ENCODE results near the gene SUGCT. TPM values are rescaled to one million over a fixed set of nuclear protein-coding genes. Genes with fewer than 3 reads are reported as not detected.

SUGCT gene
- polyA plus RNA-seq, 1 of the 3 experiments (the other 2 are of a cell fraction) = 53.7 TPM

GRCh38 chr7:40777730-40778312, 643.0 kb downstream of the SUGCT start:
- Histone ChIP-seq H3K27ac (ENCODE audit: low read depth in 2 of 2, low read length in 1 of 2) (no peak overlapping the region), H3K9me3 (no peaks in the 10 kb centered on the region)
- 81% methylated on average over 5 of the region's 5 CpGs for WGBS (ENCODE audit: low lambda C conversion rate)

GRCh38 chr7:40780460-40780859, 645.7 kb downstream of the SUGCT start:
- H3K9me2 ChIP-seq = no peaks in the 10 kb centered on the region
- no peak for DNase-seq
- 52% methylated on average over 1 of the region's 1 CpG for WGBS (ENCODE audit: low lambda C conversion rate)
- no peaks in the 10 kb centered on the region for H3K9me3 ChIP-seq
- H3K9ac ChIP-seq = no peak overlapping the region
- H3K4me3 ChIP-seq (ENCODE audit: low read depth in 2 of 2, low read length in 1 of 2) = no peak overlapping the region
- H3K27me3 ChIP-seq (ENCODE audit: insufficient read depth) = no peaks in the 10 kb centered on the region
- CTCF ChIA-PET = interaction anchor here (1.5 to 2.4 kb wide), 5 partner anchors 10 to 931 kb away, joined by 3 to 9 read pairs (median 3); no protein-coding TSS in a partner anchor
- no peaks in the 10 kb centered on the region for H4K20me1 ChIP-seq (ENCODE audit: insufficient read depth)
- H3K36me3 ChIP-seq (replicated peaks in 1 of 2; ENCODE audit: control insufficient read depth in 1 of 2, insufficient read depth in 2 of 2, low read length in 1 of 2) = peaks cover 6 to 43% of the 10 kb centered on the region in 2 experiments
- peaks cover 4% of the 10 kb centered on the region for H3F3A ChIP-seq (replicated peaks; ENCODE audit: insufficient read depth)
- H3K27ac ChIP-seq (ENCODE audit: low read depth in 2 of 2, low read length in 1 of 2) = peak overlapping the region; percentile 34 to 93; a peak in 3 of 4 replicates
- H3K4me1 ChIP-seq (ENCODE audit: control insufficient read depth in 1 of 2, insufficient read depth in 2 of 2, low read depth in 1 of 2, low read length in 1 of 2) = peaks cover 10 to 19% of the 10 kb centered on the region in 2 experiments
- H3K4me2 ChIP-seq = no peak overlapping the region
- peaks cover 14% of the 10 kb centered on the region; the same call in 1 of the 2 replicates for H3K79me2 ChIP-seq (ENCODE audit: insufficient read depth)
- POLR2A ChIA-PET = no interaction called here
- no peak overlapping the region for H2AFZ ChIP-seq (ENCODE audit: low read depth)
- no peak for TF ChIP-seq NRF1 (IDR thresholded peaks at IDR 0.05; ENCODE audit: low read depth, low read length)
- no peak for TF ChIP-seq GABPA (IDR thresholded peaks at IDR 0.05; ENCODE audit: low read depth)
- no peak for TF ChIP-seq MAX (IDR thresholded peaks at IDR 0.05; ENCODE audit: low read depth)
- no peak for TF ChIP-seq RFX5 (IDR thresholded peaks at IDR 0.05; ENCODE audit: low read length)
- TF ChIP-seq, protein P1, sequence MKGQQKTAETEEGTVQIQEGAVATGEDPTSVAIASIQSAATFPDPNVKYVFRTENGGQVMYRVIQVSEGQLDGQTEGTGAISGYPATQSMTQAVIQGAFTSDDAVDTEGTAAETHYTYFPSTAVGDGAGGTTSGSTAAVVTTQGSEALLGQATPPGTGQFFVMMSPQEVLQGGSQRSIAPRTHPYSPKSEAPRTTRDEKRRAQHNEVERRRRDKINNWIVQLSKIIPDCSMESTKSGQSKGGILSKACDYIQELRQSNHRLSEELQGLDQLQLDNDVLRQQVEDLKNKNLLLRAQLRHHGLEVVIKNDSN (IDR thresholded peaks at IDR 0.05; ENCODE audit: borderline replicate concordance, low read depth) = no peak
- TF ChIP-seq EZH2phosphoT487 (IDR thresholded peaks at IDR 0.05; ENCODE audit: borderline replicate concordance, low read depth) = no peak
- TF ChIP-seq, protein P2, sequence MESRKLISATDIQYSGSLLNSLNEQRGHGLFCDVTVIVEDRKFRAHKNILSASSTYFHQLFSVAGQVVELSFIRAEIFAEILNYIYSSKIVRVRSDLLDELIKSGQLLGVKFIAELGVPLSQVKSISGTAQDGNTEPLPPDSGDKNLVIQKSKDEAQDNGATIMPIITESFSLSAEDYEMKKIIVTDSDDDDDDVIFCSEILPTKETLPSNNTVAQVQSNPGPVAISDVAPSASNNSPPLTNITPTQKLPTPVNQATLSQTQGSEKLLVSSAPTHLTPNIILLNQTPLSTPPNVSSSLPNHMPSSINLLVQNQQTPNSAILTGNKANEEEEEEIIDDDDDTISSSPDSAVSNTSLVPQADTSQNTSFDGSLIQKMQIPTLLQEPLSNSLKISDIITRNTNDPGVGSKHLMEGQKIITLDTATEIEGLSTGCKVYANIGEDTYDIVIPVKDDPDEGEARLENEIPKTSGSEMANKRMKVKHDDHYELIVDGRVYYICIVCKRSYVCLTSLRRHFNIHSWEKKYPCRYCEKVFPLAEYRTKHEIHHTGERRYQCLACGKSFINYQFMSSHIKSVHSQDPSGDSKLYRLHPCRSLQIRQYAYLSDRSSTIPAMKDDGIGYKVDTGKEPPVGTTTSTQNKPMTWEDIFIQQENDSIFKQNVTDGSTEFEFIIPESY (IDR thresholded peaks at IDR 0.05; ENCODE audit: borderline replicate concordance, low read depth) = no peak
- no peak for TF ChIP-seq RAD21 (IDR thresholded peaks at IDR 0.05; ENCODE audit: low read length)
- TF ChIP-seq SMC3 (IDR thresholded peaks at IDR 0.05; ENCODE audit: low read depth, low read length) = no peak
- no peak for TF ChIP-seq GATA2 (CRISPR knock-in tag; IDR thresholded peaks at IDR 0.05)
- TF ChIP-seq JUND (IDR thresholded peaks at IDR 0.05) = peak; percentile 38; the same call in 1 of the 2 replicates
- TF ChIP-seq POLR2AphosphoS5 (IDR thresholded peaks at IDR 0.05; ENCODE audit: low read depth, low read length) = peak; percentile 23; the same call in 1 of the 2 replicates
- peak; percentile 6 to 47; a peak in 2 of 4 replicates for TF ChIP-seq EP300 (IDR thresholded peaks at IDR 0.05; ENCODE audit: borderline replicate concordance in 1 of 2, low read depth in 1 of 2, low read length in 1 of 2)
- no peak for TF ChIP-seq MXI1 (IDR thresholded peaks at IDR 0.05; ENCODE audit: low read depth, low read length)
- TF ChIP-seq TEAD4 (IDR thresholded peaks at IDR 0.05; ENCODE audit: borderline replicate concordance, insufficient read depth) = no peak
- TF ChIP-seq RCOR1 (IDR thresholded peaks at IDR 0.05; ENCODE audit: low read length) = no peak
- TF ChIP-seq, protein P3, sequence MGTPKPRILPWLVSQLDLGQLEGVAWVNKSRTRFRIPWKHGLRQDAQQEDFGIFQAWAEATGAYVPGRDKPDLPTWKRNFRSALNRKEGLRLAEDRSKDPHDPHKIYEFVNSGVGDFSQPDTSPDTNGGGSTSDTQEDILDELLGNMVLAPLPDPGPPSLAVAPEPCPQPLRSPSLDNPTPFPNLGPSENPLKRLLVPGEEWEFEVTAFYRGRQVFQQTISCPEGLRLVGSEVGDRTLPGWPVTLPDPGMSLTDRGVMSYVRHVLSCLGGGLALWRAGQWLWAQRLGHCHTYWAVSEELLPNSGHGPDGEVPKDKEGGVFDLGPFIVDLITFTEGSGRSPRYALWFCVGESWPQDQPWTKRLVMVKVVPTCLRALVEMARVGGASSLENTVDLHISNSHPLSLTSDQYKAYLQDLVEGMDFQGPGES (IDR thresholded peaks at IDR 0.05; ENCODE audit: low read depth, low read length) = no peak
- TF ChIP-seq SIN3A (IDR thresholded peaks at IDR 0.05; ENCODE audit: borderline replicate concordance, low read depth, low read length) = no peak
- 0 out of 2 replicates have a peak, but pooled peaks have one; percentile 20 for TF ChIP-seq MEF2A (IDR thresholded peaks at IDR 0.05; ENCODE audit: borderline replicate concordance, low read depth)
- no peak for TF ChIP-seq TAF1 (IDR thresholded peaks at IDR 0.05; ENCODE audit: borderline replicate concordance, low read depth, low read length)
- TF ChIP-seq CHD2 (IDR thresholded peaks at IDR 0.05; ENCODE audit: low read length, partially characterized antibody) = no peak
- TF ChIP-seq FOXM1 (IDR thresholded peaks at IDR 0.05; ENCODE audit: low read depth) = no peak
- TF ChIP-seq FOXJ3 (CRISPR knock-in tag; IDR thresholded peaks at IDR 0.05) = no peak
- TF ChIP-seq TCF12 (IDR thresholded peaks at IDR 0.05) = 0 out of 2 replicates have a peak, but pooled peaks have one; percentile 12
- no peak for TF ChIP-seq FOSL2 (IDR thresholded peaks at IDR 0.05; ENCODE audit: borderline replicate concordance, low read depth)

More at GRCh38 chr7:40777730-40778312, 643.0 kb downstream of the SUGCT start:
- Histone ChIP-seq H3K27me3 (ENCODE audit: insufficient read depth) (no peaks in the 10 kb centered on the region), H3K4me3 (ENCODE audit: low read depth in 2 of 2, low read length in 1 of 2) (no peak overlapping the region), H3K9me2 (no peaks in the 10 kb centered on the region), H3K4me2 (no peak overlapping the region), H4K20me1 (ENCODE audit: insufficient read depth) (no peaks in the 10 kb centered on the region), H3K79me2 (ENCODE audit: insufficient read depth) (peaks cover 14% of the 10 kb centered on the region; the same call in 1 of the 2 replicates), H3F3A (replicated peaks; ENCODE audit: insufficient read depth) (peaks cover 4% of the 10 kb centered on the region), H3K36me3 (replicated peaks in 1 of 2; ENCODE audit: control insufficient read depth in 1 of 2, insufficient read depth in 2 of 2, low read length in 1 of 2) (peaks cover 4 to 24% of the 10 kb centered on the region in 2 experiments), H2AFZ (ENCODE audit: low read depth) (no peak overlapping the region), H3K4me1 (ENCODE audit: control insufficient read depth in 1 of 2, insufficient read depth in 2 of 2, low read depth in 1 of 2, low read length in 1 of 2) (peaks cover 10 to 19% of the 10 kb centered on the region in 2 experiments), H3K9ac (no peak overlapping the region)
- ChIA-PET CTCF (interaction anchor here (1.5 to 4.2 kb wide), 2 partner anchors 8 to 14 kb away, joined by 6 to 18 read pairs; no protein-coding TSS in a partner anchor), POLR2A (no interaction called here)
- TF ChIP-seq JUND (IDR thresholded peaks at IDR 0.05) = no peak
- DNase-seq = no peak

Measured in SK-N-SH (cell line).